SU-DHL-6 (cell line): ENCODE measurements around the gene EXO5.

Experiments
- H2AFZ ChIP-seq: fragments of 200-600 bp; sonication (generic); 2 replicates; pipeline ENCODE4 v1.6.1; 2014; ENCODE audit warnings: low read depth, mild to moderate bottlenecking, moderate library complexity, mixed read lengths, antibody characterized with exemption, low read length; ENCODE audit not compliant: severe bottlenecking
- H3F3A ChIP-seq: fragments of 200-600 bp; shearing (Covaris generic); 2 replicates; pipeline ENCODE4 v1.6.0; 2016; ENCODE audit warnings: antibody characterized with exemption, mild to moderate bottlenecking; ENCODE audit not compliant: insufficient read depth
- H3K27ac ChIP-seq: fragments of 200-600 bp; sonication (generic); 2 replicates; pipeline ENCODE4 v1.5.1; 2016; ENCODE audit warnings: low read depth, mild to moderate bottlenecking, low read length, moderate library complexity, mixed read lengths
- H3K27me3 ChIP-seq: fragments of 200-600 bp; sonication (generic), shearing (Covaris generic); 2 replicates; pipeline ENCODE4 v1.6.0; 2014; ENCODE audit warnings: mild to moderate bottlenecking, low read length
- H3K36me3 ChIP-seq: fragments of 200-600 bp; sonication (generic); 2 replicates; pipeline ENCODE4 v1.6.1; 2014; ENCODE audit warnings: mild to moderate bottlenecking, low read length, mixed read lengths
- H3K4me2 ChIP-seq: fragments of 300-600, 200-600 bp; shearing (Covaris generic), sonication (generic); 2 replicates; pipeline ENCODE4 v1.6.0; 2014; ENCODE audit warnings: low read length, low read depth, mild to moderate bottlenecking; ENCODE audit not compliant: poor library complexity, severe bottlenecking
- H3K4me3 ChIP-seq: fragments of 200-600 bp; sonication (generic); 2 replicates; pipeline ENCODE4 v1.5.1; 2014; ENCODE audit warnings: antibody characterized with exemption, low read length, mild to moderate bottlenecking, mixed read lengths; ENCODE audit not compliant: insufficient read depth, poor library complexity, severe bottlenecking
- H3K79me2 ChIP-seq: fragments of 200-600 bp; sonication (generic); 2 replicates; pipeline ENCODE4 v1.6.1; 2014; ENCODE audit warnings: mild to moderate bottlenecking, low read length, moderate library complexity; ENCODE audit not compliant: insufficient read depth
- H3K9ac ChIP-seq: fragments of 200-600 bp; sonication (generic); 2 replicates; pipeline ENCODE4 v1.7.0; 2014; ENCODE audit warnings: mild to moderate bottlenecking, low read length
- H3K9me2 ChIP-seq: fragments of 200-600 bp; sonication (generic); replicated peaks from 2 replicates; pipeline ENCODE4 v1.6.1; 2014; ENCODE audit warnings: low read length; ENCODE audit not compliant: insufficient read depth
- H3K9me3 ChIP-seq: fragments of 200-600 bp; sonication (generic); 2 replicates; pipeline ENCODE4 v1.6.1; 2014; ENCODE audit warnings: low read length, mixed read lengths; ENCODE audit not compliant: insufficient read depth
- H4K20me1 ChIP-seq: fragments of 200-600 bp; sonication (generic); 2 replicates; pipeline ENCODE4 v1.6.1; 2014; ENCODE audit warnings: low read depth, mild to moderate bottlenecking, antibody characterized with exemption, low read length, moderate library complexity, mixed read lengths
- CTCF ChIP-seq: fragments of 200-600 bp; sonication (generic); IDR thresholded peaks from one replicate; pipeline ENCODE4 v1.5.1; 2017; ENCODE audit warnings: antibody characterized with exemption, mild to moderate bottlenecking, low read length, moderate library complexity; ENCODE audit not compliant: insufficient read depth, poor library complexity, severe bottlenecking
- EZH2phosphoT487 ChIP-seq: fragments of 200-600 bp; sonication (generic), shearing (Covaris generic); conservative IDR thresholded peaks from 2 replicates; pipeline ENCODE4 v1.6.1; 2018; ENCODE audit warnings: mild to moderate bottlenecking, antibody characterized with exemption, low read length, moderate library complexity, mixed read lengths

The EXO5 gene

GRCh38 chr1:40508375-40509341 lies at the start of gene EXO5:
TSS of gene EXO5 (plus strand) at chr1:40508767. CDS start at chr1:40514545, 5,778 bp downstream.
- Histone ChIP-seq H4K20me1 (no peaks in the 10 kb centered on the region), H3K4me2 (peak within 1 kb of the TSS; percentile 86), H3K27ac (peak within 1 kb of the TSS; percentile 56), H3K9ac (peak within 1 kb of the TSS; percentile 89), H3K36me3 (peaks cover 24% of the 10 kb centered on the region), H3K27me3 (no peaks in the 10 kb centered on the region), H3F3A (peaks cover 5% of the 10 kb centered on the region; the same call in 1 of the 2 replicates), H3K9me3 (peaks cover 11% of the 10 kb centered on the region; the same call in 1 of the 2 replicates), H3K9me2 (no peaks in the 10 kb centered on the region), H2AFZ (peak within 1 kb of the TSS; percentile 88), H3K79me2 (peaks cover 32% of the 10 kb centered on the region), H3K4me3 (peak within 1 kb of the TSS; percentile 87)
- TF ChIP-seq CTCF = no peak
- no peak for TF ChIP-seq EZH2phosphoT487

- TF ChIP-seq CTCF (no peak), EZH2phosphoT487 (no peak)
- Histone ChIP-seq H4K20me1 (no peaks in the 10 kb centered on the region), H3K9ac (no peak overlapping the region), H3K27me3 (no peaks in the 10 kb centered on the region), H3K9me2 (no peaks in the 10 kb centered on the region), H3K4me3 (no peak overlapping the region), H3K27ac (no peak overlapping the region), H2AFZ (no peak overlapping the region), H3K36me3 (peaks cover 65% of the 10 kb centered on the region), H3K4me2 (no peak overlapping the region), H3F3A (no peaks in the 10 kb centered on the region), H3K79me2 (no peaks in the 10 kb centered on the region), H3K9me3 (peaks cover 76% of the 10 kb centered on the region)
These were observed 45.5 kb upstream of the EXO5 start for GRCh38 chr1:40462956-40463590.

- TF ChIP-seq EZH2phosphoT487 (no peak), CTCF (no peak)
- Histone ChIP-seq H3K9me2 (no peaks in the 10 kb centered on the region), H3K27ac (no peak overlapping the region), H3F3A (no peaks in the 10 kb centered on the region), H3K79me2 (no peaks in the 10 kb centered on the region), H3K36me3 (peaks cover 17% of the 10 kb centered on the region), H3K4me3 (no peak overlapping the region), H3K27me3 (no peaks in the 10 kb centered on the region), H3K4me2 (no peak overlapping the region), H2AFZ (no peak overlapping the region), H3K9me3 (peaks cover 48% of the 10 kb centered on the region; the same call in 1 of the 2 replicates), H4K20me1 (no peaks in the 10 kb centered on the region), H3K9ac (no peak overlapping the region)
These were observed 39.2 kb upstream of the EXO5 start for GRCh38 chr1:40469327-40469726.
